Daoy (cell line): ENCODE measurements around the gene FSD1L. TPM values are rescaled to one million over a fixed set of nuclear protein-coding genes. Genes with fewer than 3 reads are reported as not detected.

Experiments
- DNase-seq: peaks from one replicate; pipeline ENCODE4 v3.0.0-alpha.2; 2015; ENCODE audit warnings: low read depth
- total RNA-seq: library from RNA; depleted of rRNA; stranded (reverse); fragments of >200 nt; shearing (Covaris generic); gene quantifications from 2 replicates; pipeline ENCODE4 v1.2.3, GENCODE V29; 2014

Gene FSD1L
- total RNA-seq, 1 experiment from 2014 or later: 10.7 TPM

GRCh38 chr9:105435453-105435852, 12.4 kb upstream of the FSD1L start:
- no peak for DNase-seq

- DNase-seq: no peak
These were observed 11.1 kb upstream of the FSD1L start for GRCh38 chr9:105436783-105437182.

GRCh38 chr9:105437704-105438103, 10.1 kb upstream of the FSD1L start:
- DNase-seq: no peak

- DNase-seq: peak; percentile 50
These were observed 9.6 kb upstream of the FSD1L start for GRCh38 chr9:105438141-105438806.

GRCh38 chr9:105439428-105439827, 8.4 kb upstream of the FSD1L start:
- DNase-seq: no peak

GRCh38 chr9:105441616-105442160, 6.1 kb upstream of the FSD1L start:
- DNase-seq: no peak

- no peak for DNase-seq
These were observed 4.7 kb upstream of the FSD1L start for GRCh38 chr9:105443121-105443520.

GRCh38 chr9:105444130-105444529, 3.7 kb upstream of the FSD1L start:
- peak; percentile 34 for DNase-seq

GRCh38 chr9:105445203-105445881, 2.5 kb upstream of the FSD1L start:
- no peak for DNase-seq

- DNase-seq: no peak
These were observed 434 bp upstream of the FSD1L start for GRCh38 chr9:105447386-105447813.

GRCh38 chr9:105449081-105449480, 1.2 kb downstream of the FSD1L start:
- DNase-seq: no peak

- DNase-seq: no peak
These were observed 4.4 kb downstream of the FSD1L start for GRCh38 chr9:105452185-105452584.

GRCh38 chr9:105455836-105456475, 8.1 kb downstream of the FSD1L start:
- no peak for DNase-seq

GRCh38 chr9:105457560-105458294, 9.9 kb downstream of the FSD1L start:
- DNase-seq: no peak

GRCh38 chr9:105458404-105458803, 10.6 kb downstream of the FSD1L start:
- DNase-seq: no peak

- DNase-seq: no peak
These were observed 11.5 kb downstream of the FSD1L start for GRCh38 chr9:105459336-105459735.

GRCh38 chr9:105466898-105467455, 19.1 kb downstream of the FSD1L start:
- DNase-seq: no peak

GRCh38 chr9:105468875-105469274, 21.0 kb downstream of the FSD1L start:
- DNase-seq: no peak

- DNase-seq: no peak
These were observed 25.4 kb downstream of the FSD1L start for GRCh38 chr9:105473221-105473620.

- DNase-seq: no peak
These were observed 27.5 kb downstream of the FSD1L start for GRCh38 chr9:105475302-105475701.

GRCh38 chr9:105479846-105480245, 32.0 kb downstream of the FSD1L start:
- no peak for DNase-seq

GRCh38 chr9:105483618-105484017, 35.8 kb downstream of the FSD1L start:
- no peak for DNase-seq
